Stimulated activated naive CD8-positive, alpha-beta T cell treated with anti-CD3 and anti-CD28 coated beads, Interleukin-15, Interleukin-2, amounts not matched to agents 100 ng/mL and 50 ng/mL, for 24 hours (primary cell): Measurements from ENCODE around the gene DYNLT4.
"Not testable (repeated sequence)": the region's sequence is repeated elsewhere in the genome, so short reads cannot be mapped to it uniquely, and the experiment has no call there.

Experiments used
- H3K27ac Mint-ChIP-seq: one replicate; pipeline ENCODE4 v1.8.0; 2021; ENCODE audit warnings: mild to moderate bottlenecking, mixed read lengths
- H3K27me3 Mint-ChIP-seq: one replicate; pipeline ENCODE4 v1.8.0; 2021; ENCODE audit warnings: mixed read lengths
- H3K36me3 Mint-ChIP-seq: one replicate; pipeline ENCODE4 v1.8.0; 2021; ENCODE audit warnings: low read depth, mixed read lengths
- H3K4me1 Mint-ChIP-seq: one replicate; pipeline ENCODE4 v1.8.0; 2021; ENCODE audit warnings: low read depth, mixed read lengths
- H3K4me3 Mint-ChIP-seq: one replicate; pipeline ENCODE4 v1.8.0; 2021; ENCODE audit warnings: mild to moderate bottlenecking, mixed read lengths
- H3K9me3 Mint-ChIP-seq: one replicate; pipeline ENCODE4 v1.8.0; 2021; ENCODE audit warnings: mixed read lengths

Gene DYNLT4

DNA sequence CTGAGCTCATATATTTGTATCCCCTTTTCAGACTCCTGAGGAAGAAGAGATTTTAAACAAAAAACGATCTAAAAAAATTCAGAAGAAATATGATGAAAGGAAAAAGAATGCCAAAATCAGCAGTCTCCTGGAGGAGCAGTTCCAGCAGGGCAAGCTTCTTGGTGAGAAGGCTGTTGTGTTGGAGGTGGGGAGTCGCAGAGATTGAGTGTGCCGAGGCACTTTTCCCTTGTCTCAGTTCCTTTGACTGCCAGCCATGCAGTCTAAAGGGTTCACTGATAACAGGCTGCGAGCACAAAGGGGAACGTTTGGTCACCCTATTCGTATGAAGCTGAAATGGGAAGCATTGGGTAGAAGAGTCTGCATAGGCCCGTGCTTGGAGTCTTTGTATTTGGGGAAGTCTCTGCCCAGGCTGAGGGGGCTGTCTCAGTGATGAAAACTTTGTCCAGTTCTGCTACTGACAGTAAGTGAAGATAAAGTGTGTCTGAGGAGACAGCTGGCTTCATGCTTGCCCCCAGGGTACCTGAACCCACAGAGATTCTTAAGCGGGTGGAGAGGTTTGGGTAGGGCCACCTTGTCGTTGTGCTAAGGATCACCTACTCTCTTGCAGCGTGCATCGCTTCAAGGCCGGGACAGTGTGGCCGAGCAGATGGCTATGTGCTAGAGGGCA lies 29.0 kb downstream of the DYNLT4 start:
- Mint-ChIP-seq H3K9me3 (no peaks in the 10 kb centered on the region), H3K27ac (peak overlapping the region; percentile 98), H3K27me3 (no peaks in the 10 kb centered on the region), H3K36me3 (peaks cover 75% of the 10 kb centered on the region), H3K4me1 (peaks cover 56% of the 10 kb centered on the region), H3K4me3 (peak overlapping the region; percentile 97)

- peaks cover 75% of the 10 kb centered on the region for H3K36me3 Mint-ChIP-seq
- H3K27ac Mint-ChIP-seq = peak overlapping the region; percentile 98
- H3K4me1 Mint-ChIP-seq = peaks cover 55% of the 10 kb centered on the region
- H3K4me3 Mint-ChIP-seq = peak overlapping the region; percentile 97
- H3K27me3 Mint-ChIP-seq = no peaks in the 10 kb centered on the region
- no peaks in the 10 kb centered on the region for H3K9me3 Mint-ChIP-seq
Measured at GRCh38 chr1:44777547-44777946, 29.6 kb downstream of the DYNLT4 start.

- Mint-ChIP-seq H3K4me1 (peaks cover 55% of the 10 kb centered on the region), H3K27me3 (no peaks in the 10 kb centered on the region), H3K9me3 (no peaks in the 10 kb centered on the region), H3K4me3 (peak overlapping the region; percentile 97), H3K36me3 (peaks cover 70% of the 10 kb centered on the region), H3K27ac (peak overlapping the region; percentile 98)
Measured at GRCh38 chr1:44776730-44777068, 30.5 kb downstream of the DYNLT4 start.

- H3K27ac Mint-ChIP-seq = peak overlapping the region; percentile 98
- H3K4me1 Mint-ChIP-seq = peaks cover 49% of the 10 kb centered on the region
- H3K27me3 Mint-ChIP-seq = no peaks in the 10 kb centered on the region
- no peaks in the 10 kb centered on the region for H3K9me3 Mint-ChIP-seq
- H3K4me3 Mint-ChIP-seq = peak overlapping the region; percentile 97
- peaks cover 65% of the 10 kb centered on the region for H3K36me3 Mint-ChIP-seq
Measured at GRCh38 chr1:44775930-44776729, 31.0 kb downstream of the DYNLT4 start.

GRCh38 chr1:44775078-44775929 lies 31.8 kb downstream of the DYNLT4 start, which contains the start of gene RPS8:
Gene RPS8, plus strand, starts transcription at chr1:44775540. Its CDS starts 57 bp downstream, at chr1:44775597.
- Mint-ChIP-seq H3K27ac (peak within 1 kb of the TSS; percentile 98), H3K9me3 (no peaks in the 10 kb centered on the region), H3K4me1 (peaks cover 45% of the 10 kb centered on the region), H3K4me3 (peak within 1 kb of the TSS; percentile 97), H3K36me3 (peaks cover 56% of the 10 kb centered on the region), H3K27me3 (no peaks in the 10 kb centered on the region)

- H3K4me3 Mint-ChIP-seq, H3K27me3 Mint-ChIP-seq, H3K4me1 Mint-ChIP-seq, H3K9me3 Mint-ChIP-seq, H3K27ac Mint-ChIP-seq: not testable (repeated sequence)
- peaks cover 39% of the 10 kb centered on the region for H3K36me3 Mint-ChIP-seq
Measured at GRCh38 chr1:44766421-44766820, 40.7 kb downstream of the DYNLT4 start.

DNA sequence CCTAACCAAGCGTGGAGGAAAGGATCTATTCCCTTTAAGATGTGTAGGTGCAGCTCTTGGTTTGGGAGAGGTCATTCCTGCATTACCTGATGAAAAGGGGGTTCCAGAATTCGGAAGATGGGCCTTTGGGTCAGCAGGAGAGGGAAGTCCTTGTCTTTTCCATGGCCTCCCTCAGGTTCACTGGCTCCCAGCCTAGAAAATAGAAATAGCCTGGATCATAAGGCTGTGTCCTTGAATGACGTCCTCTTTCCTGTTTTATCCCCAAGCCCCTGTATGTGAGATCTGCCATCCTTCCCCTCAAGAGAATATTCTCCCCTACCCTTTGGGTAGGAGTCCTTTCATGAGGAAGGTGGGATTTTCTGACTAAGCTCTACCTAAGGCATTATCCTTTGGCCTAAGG lies 46.3 kb downstream of the DYNLT4 start:
- Mint-ChIP-seq H3K27ac (no peak overlapping the region), H3K9me3 (no peaks in the 10 kb centered on the region)

DNA sequence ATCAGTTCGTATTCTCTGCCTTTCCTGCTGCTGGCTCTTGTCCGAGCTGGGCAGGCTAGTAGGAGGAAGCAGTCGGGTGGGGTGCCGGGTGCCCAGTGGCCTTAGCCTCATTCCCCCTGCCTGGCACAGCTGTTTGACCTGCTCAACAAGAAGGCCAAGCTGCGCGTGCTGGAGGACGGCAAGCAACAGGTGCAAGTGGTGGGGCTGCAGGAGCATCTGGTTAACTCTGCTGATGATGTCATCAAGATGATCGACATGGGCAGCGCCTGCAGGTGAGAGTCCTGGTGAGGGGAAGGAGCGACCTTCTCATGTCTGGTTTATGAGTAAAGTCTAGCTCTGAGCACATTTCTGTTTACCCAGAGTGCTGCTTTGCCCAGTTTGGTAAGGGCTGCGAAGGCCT lies 48.1 kb downstream of the DYNLT4 start:
- no peak overlapping the region for H3K27ac Mint-ChIP-seq
- H3K4me1 Mint-ChIP-seq = peaks cover 5% of the 10 kb centered on the region
- H3K36me3 Mint-ChIP-seq = peaks cover 74% of the 10 kb centered on the region
- H3K27me3 Mint-ChIP-seq = no peaks in the 10 kb centered on the region
- no peak overlapping the region for H3K4me3 Mint-ChIP-seq
- no peaks in the 10 kb centered on the region for H3K9me3 Mint-ChIP-seq

More for the DNA sequence above, 46.3 kb downstream of the DYNLT4 start:
- H3K4me1 Mint-ChIP-seq = peaks cover 5% of the 10 kb centered on the region
- H3K27me3 Mint-ChIP-seq = no peaks in the 10 kb centered on the region
- no peak overlapping the region for H3K4me3 Mint-ChIP-seq
- peaks cover 62% of the 10 kb centered on the region for H3K36me3 Mint-ChIP-seq

GRCh38 chr1:44757420-44757819 lies 49.7 kb downstream of the DYNLT4 start:
- Mint-ChIP-seq H3K36me3 (peaks cover 75% of the 10 kb centered on the region), H3K4me3 (no peak overlapping the region), H3K27ac (no peak overlapping the region), H3K4me1 (peaks cover 13% of the 10 kb centered on the region), H3K27me3 (no peaks in the 10 kb centered on the region), H3K9me3 (no peaks in the 10 kb centered on the region)
